Kidney (tissue), 14 donors: ENCODE data around the gene RAMP3. TPM values are rescaled to one million over a fixed set of nuclear protein-coding genes. Genes with fewer than 3 reads are reported as not detected.

ENCODE experiments used
- DNase-seq, 5 donors: peaks; one replicate each; pipeline ENCODE4 v3.0.0-alpha.2; 2013 to 2020
- FAIRE-seq: peaks from 2 replicates; lab custom pipeline; 2012; peaks lifted over from hg19 to GRCh38; lab: Jason Lieb, UNC
- H3K27ac ChIP-seq, 2 donors: one replicate each; pipeline ENCODE4 v1.7.0; 2013; ENCODE audit warnings: low read depth in 2 of 2, low read length in 2 of 2, inconsistent platforms in 1 of 2
- H3K27me3 ChIP-seq: one replicate; pipeline ENCODE4 v1.7.1; 2013; ENCODE audit warnings: low read length, inconsistent platforms; ENCODE audit not compliant: control insufficient read depth, insufficient read depth
- H3K36me3 ChIP-seq, 3 donors: one replicate each; pipeline versions ENCODE4 v1.7.0 to v1.7.1; 2013; ENCODE audit warnings: low read length in 3 of 3, control low read depth in 1 of 3, inconsistent platforms in 1 of 3; ENCODE audit not compliant: insufficient read depth in 3 of 3, control insufficient read depth in 2 of 3
- H3K4me1 ChIP-seq, 3 donors: one replicate each; pipeline versions ENCODE4 v1.7.0 to v1.7.1; 2013; ENCODE audit warnings: low read length in 3 of 3, inconsistent platforms in 1 of 3, low read depth in 1 of 3; ENCODE audit not compliant: control insufficient read depth in 2 of 3, insufficient read depth in 2 of 3
- H3K4me3 ChIP-seq, 3 donors: one replicate each; pipeline versions ENCODE4 v1.7.0 to v1.8.1; 2013; ENCODE audit warnings: low read length in 3 of 3, control low read depth in 1 of 3, inconsistent platforms in 1 of 3
- H3K9ac ChIP-seq, 3 donors: one replicate each; pipeline versions ENCODE4 v1.7.0 to v1.7.1; 2013; ENCODE audit warnings: low read length in 3 of 3, control low read depth in 1 of 3, inconsistent platforms in 1 of 3
- H3K9me3 ChIP-seq, 3 donors: one replicate each; pipeline versions ENCODE4 v1.7.0 to v1.7.1; 2013; ENCODE audit warnings: low read length in 3 of 3, control low read depth in 1 of 3, inconsistent platforms in 1 of 3; ENCODE audit not compliant: control insufficient read depth in 2 of 3, insufficient read depth in 1 of 3
- intact Hi-C: fragments of 100-400 bp; cut with DNase I; formaldehyde crosslinking; loops from one replicate; pipeline ENCODE4 v1.11.1; 2022
- polyA plus RNA-seq: library from polyadenylated mRNA; stranded (reverse); fragments of 350-450 nt; fragmentation: Illumina TruSeq; extraction: RNeasy Lipid Tissue Mini Kit (QIAGEN cat#74804); gene quantifications from one replicate; pipeline ENCODE4 v1.2.3, GENCODE V29; 2014; ENCODE audit warnings: low read depth, low replicate concordance; ENCODE audit not compliant: insufficient read depth
- total RNA-seq: library from RNA; stranded (reverse); fragmentation: NEBNext Ultra II Directional; extraction: Animal tissue kit (Norgen Biotek cat#: 25700); gene quantifications from one replicate; pipeline ENCODE4 v1.2.1, GENCODE V29; 2021
- TF ChIP-seq, protein P1 (sequence below): IDR thresholded peaks from 3 replicates; pipeline ENCODE4 v1.5.1; 2012; ENCODE audit warnings: mild to moderate bottlenecking, moderate library complexity, borderline replicate concordance; ENCODE audit not compliant: insufficient read depth; ENCODE audit errors: extremely low read depth
- donor health status: control.
- donor health status: control.
- donor health status: control.
- donor health status: control.
- donor health status: control.
- donor health status: DM: yes; HTN: yes; CAD: no.
- donor health status: Normal renal cell carcinoma (clear cell type).

The RAMP3 gene
- total and polyA plus RNA-seq, 2 donors from 2014 or later: 82.6 to 168 TPM

GRCh38 chr7:45196374-45196773 lies 38.8 kb downstream of the RAMP3 start:
- DNase-seq: no peak
- no peaks in the 10 kb centered on the region for H3K9me3 ChIP-seq
- no peak for FAIRE-seq
- H3K4me1 ChIP-seq: no peaks in the 10 kb centered on the region
- no peak overlapping the region for H3K9ac ChIP-seq
- H3K36me3 ChIP-seq: no peaks in the 10 kb centered on the region
- intact Hi-C loops: no loop called here
- no peak overlapping the region for H3K27ac ChIP-seq
- H3K27me3 ChIP-seq: no peaks in the 10 kb centered on the region
- H3K4me3 ChIP-seq: no peak overlapping the region
- TF ChIP-seq, protein P1, sequence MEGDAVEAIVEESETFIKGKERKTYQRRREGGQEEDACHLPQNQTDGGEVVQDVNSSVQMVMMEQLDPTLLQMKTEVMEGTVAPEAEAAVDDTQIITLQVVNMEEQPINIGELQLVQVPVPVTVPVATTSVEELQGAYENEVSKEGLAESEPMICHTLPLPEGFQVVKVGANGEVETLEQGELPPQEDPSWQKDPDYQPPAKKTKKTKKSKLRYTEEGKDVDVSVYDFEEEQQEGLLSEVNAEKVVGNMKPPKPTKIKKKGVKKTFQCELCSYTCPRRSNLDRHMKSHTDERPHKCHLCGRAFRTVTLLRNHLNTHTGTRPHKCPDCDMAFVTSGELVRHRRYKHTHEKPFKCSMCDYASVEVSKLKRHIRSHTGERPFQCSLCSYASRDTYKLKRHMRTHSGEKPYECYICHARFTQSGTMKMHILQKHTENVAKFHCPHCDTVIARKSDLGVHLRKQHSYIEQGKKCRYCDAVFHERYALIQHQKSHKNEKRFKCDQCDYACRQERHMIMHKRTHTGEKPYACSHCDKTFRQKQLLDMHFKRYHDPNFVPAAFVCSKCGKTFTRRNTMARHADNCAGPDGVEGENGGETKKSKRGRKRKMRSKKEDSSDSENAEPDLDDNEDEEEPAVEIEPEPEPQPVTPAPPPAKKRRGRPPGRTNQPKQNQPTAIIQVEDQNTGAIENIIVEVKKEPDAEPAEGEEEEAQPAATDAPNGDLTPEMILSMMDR: no peak

GRCh38 chr7:45197461-45197860 lies 39.9 kb downstream of the RAMP3 start:
- TF ChIP-seq, protein P1: no peak
- H3K9me3 ChIP-seq: no peaks in the 10 kb centered on the region
- FAIRE-seq: no peak
- intact Hi-C loops: no loop called here
- H3K27ac ChIP-seq: no peak overlapping the region
- H3K4me1 ChIP-seq: no peaks in the 10 kb centered on the region
- no peak overlapping the region for H3K9ac ChIP-seq
- no peak for DNase-seq
- H3K27me3 ChIP-seq: no peaks in the 10 kb centered on the region
- no peaks in the 10 kb centered on the region for H3K36me3 ChIP-seq
- H3K4me3 ChIP-seq: no peak overlapping the region

GRCh38 chr7:45198986-45199385 lies 41.4 kb downstream of the RAMP3 start:
- H3K27me3 ChIP-seq: no peaks in the 10 kb centered on the region
- no peaks in the 10 kb centered on the region for H3K36me3 ChIP-seq
- FAIRE-seq (no peak), DNase-seq (no peak)
- TF ChIP-seq, protein P1: no peak
- H3K4me3 ChIP-seq: no peak overlapping the region
- no peaks in the 10 kb centered on the region for H3K4me1 ChIP-seq
- H3K9ac ChIP-seq: no peak overlapping the region
- H3K27ac ChIP-seq: no peak overlapping the region
- H3K9me3 ChIP-seq: no peaks in the 10 kb centered on the region
- intact Hi-C loops: no loop called here

GRCh38 chr7:45199506-45199905 lies 41.9 kb downstream of the RAMP3 start:
- no peak for FAIRE-seq
- no peak overlapping the region for H3K27ac ChIP-seq
- H3K9ac ChIP-seq: no peak overlapping the region
- no peak overlapping the region for H3K4me3 ChIP-seq
- no peaks in the 10 kb centered on the region for H3K4me1 ChIP-seq
- TF ChIP-seq, protein P1: no peak
- no peaks in the 10 kb centered on the region for H3K9me3 ChIP-seq
- no peaks in the 10 kb centered on the region for H3K27me3 ChIP-seq
- no peak for DNase-seq
- H3K36me3 ChIP-seq: no peaks in the 10 kb centered on the region
- intact Hi-C loops: no loop called here
